Mesenchymal stem cell (in vitro differentiated cells and primary cell): ENCODE measurements around the gene MROH2A.
A peak's percentile ranks its signal among the peaks of the same experiment; 100 is the strongest.

Source experiments
- DNase-seq: peaks from one replicate; pipeline ENCODE4 v3.0.0-alpha.2; 2013
- H2AFZ ChIP-seq: one replicate; pipeline ENCODE4 v1.6.1; 2013; ENCODE audit warnings: low read depth, mild to moderate bottlenecking, control low read depth, inconsistent platforms, low read length, moderate library complexity
- H2AK5ac ChIP-seq: 2 replicates; pipeline ENCODE4 v1.6.1; 2013; ENCODE audit warnings: low read length, moderate library complexity, mild to moderate bottlenecking, inconsistent platforms; ENCODE audit not compliant: severe bottlenecking
- H2BK120ac ChIP-seq: one replicate; pipeline ENCODE4 v1.6.1; 2013; ENCODE audit warnings: low read depth, mild to moderate bottlenecking, inconsistent platforms, low read length, moderate library complexity
- H2BK12ac ChIP-seq, 2 experiments: one replicate each; pipeline ENCODE4 v1.6.1; 2013; ENCODE audit warnings: inconsistent platforms in 2 of 2, low read length in 2 of 2, mild to moderate bottlenecking in 2 of 2, moderate library complexity in 2 of 2, control low read depth in 1 of 2
- H2BK15ac ChIP-seq: one replicate; pipeline ENCODE4 v1.6.1; 2013; ENCODE audit warnings: mild to moderate bottlenecking, low read depth, inconsistent platforms; ENCODE audit not compliant: poor library complexity, severe bottlenecking
- H2BK5ac ChIP-seq: 2 replicates; pipeline ENCODE4 v1.6.1; 2013; ENCODE audit warnings: low read depth, mild to moderate bottlenecking, low read length, control low read depth, inconsistent platforms; ENCODE audit not compliant: poor library complexity, severe bottlenecking
- H3K14ac ChIP-seq, 2 experiments: one replicate each; pipeline ENCODE4 v1.6.1; 2013; ENCODE audit warnings: inconsistent platforms in 2 of 2, low read length in 2 of 2, control low read depth in 1 of 2, mild to moderate bottlenecking in 1 of 2, moderate library complexity in 1 of 2
- H3K18ac ChIP-seq, 2 experiments: one replicate each; pipeline ENCODE4 v1.6.1; 2013; ENCODE audit warnings: inconsistent platforms in 2 of 2, low read length in 2 of 2, control low read depth in 1 of 2, low read depth in 1 of 2, mild to moderate bottlenecking in 1 of 2
- H3K23ac ChIP-seq, 2 experiments: one replicate each; pipeline ENCODE4 v1.6.1; 2013; ENCODE audit warnings: inconsistent platforms in 2 of 2, low read length in 2 of 2, mild to moderate bottlenecking in 2 of 2, moderate library complexity in 2 of 2, control low read depth in 1 of 2
- H3K27ac ChIP-seq: 2 replicates; pipeline ENCODE4 v1.5.1; 2013; ENCODE audit warnings: mild to moderate bottlenecking, moderate library complexity, low read length, control low read depth, inconsistent platforms; ENCODE audit not compliant: poor library complexity, severe bottlenecking
- H3K27me3 ChIP-seq, 2 experiments: 2 replicates each; pipeline versions ENCODE4 v1.6.1 to v1.7.0; 2013; ENCODE audit warnings: low read length in 2 of 2, mild to moderate bottlenecking in 2 of 2, moderate library complexity in 2 of 2, control low read depth in 1 of 2, inconsistent platforms in 1 of 2; ENCODE audit not compliant: control insufficient read depth in 1 of 2, insufficient read depth in 1 of 2
- H3K36me3 ChIP-seq, 2 experiments: 2 replicates each; pipeline versions ENCODE4 v1.6.1 to v1.7.0; 2013; ENCODE audit warnings: low read length in 2 of 2, control low read depth in 1 of 2, inconsistent platforms in 1 of 2, low read depth in 1 of 2, mild to moderate bottlenecking in 1 of 2; ENCODE audit not compliant: insufficient read depth in 2 of 2, control insufficient read depth in 1 of 2
- H3K4ac ChIP-seq, 2 experiments: one replicate each; pipeline ENCODE4 v1.6.1; 2013; ENCODE audit warnings: inconsistent platforms in 2 of 2, low read length in 2 of 2, mild to moderate bottlenecking in 2 of 2, moderate library complexity in 2 of 2, control low read depth in 1 of 2, low read depth in 1 of 2
- H3K4me1 ChIP-seq: 2 replicates; pipeline ENCODE4 v1.6.1; 2013; ENCODE audit warnings: low read depth, low read length, control low read depth; ENCODE audit not compliant: control insufficient read depth, insufficient read depth
- H3K4me2 ChIP-seq: 2 replicates; pipeline ENCODE4 v1.6.1; 2013; ENCODE audit warnings: low read length, mild to moderate bottlenecking, inconsistent platforms; ENCODE audit not compliant: poor library complexity, severe bottlenecking
- H3K4me3 ChIP-seq, 2 experiments: 2 replicates each; pipeline versions ENCODE4 v1.5.1 to v1.7.0; 2013; ENCODE audit warnings: low read length in 2 of 2, mild to moderate bottlenecking in 2 of 2, control low read depth in 1 of 2, low read depth in 1 of 2; ENCODE audit not compliant: insufficient read depth in 1 of 2
- H3K79me1 ChIP-seq: replicated peaks from 2 replicates; pipeline ENCODE4 v1.6.1; 2013; ENCODE audit warnings: mild to moderate bottlenecking, control low read depth, low read length, inconsistent platforms; ENCODE audit not compliant: poor library complexity, severe bottlenecking
- H3K9ac ChIP-seq: 2 replicates; pipeline ENCODE4 v1.7.0; 2013; ENCODE audit warnings: mild to moderate bottlenecking, low read length, moderate library complexity
- H3K9me3 ChIP-seq: 2 replicates; pipeline ENCODE4 v1.7.0; 2013; ENCODE audit warnings: mild to moderate bottlenecking, low read length; ENCODE audit not compliant: control insufficient read depth
- H4K8ac ChIP-seq: one replicate; pipeline ENCODE4 v1.6.1; 2013; ENCODE audit warnings: inconsistent platforms, mild to moderate bottlenecking, low read length, moderate library complexity
- H4K91ac ChIP-seq: one replicate; pipeline ENCODE4 v1.6.1; 2013; ENCODE audit warnings: mild to moderate bottlenecking, low read length, inconsistent platforms
- WGBS: methylation state at CpG from one replicate; pipeline ENCODE4 v1.1.7; 2013; ENCODE audit warnings: mixed read lengths; 5-methylcytosine and 5-hydroxymethylcytosine counted together

Gene MROH2A

DNA sequence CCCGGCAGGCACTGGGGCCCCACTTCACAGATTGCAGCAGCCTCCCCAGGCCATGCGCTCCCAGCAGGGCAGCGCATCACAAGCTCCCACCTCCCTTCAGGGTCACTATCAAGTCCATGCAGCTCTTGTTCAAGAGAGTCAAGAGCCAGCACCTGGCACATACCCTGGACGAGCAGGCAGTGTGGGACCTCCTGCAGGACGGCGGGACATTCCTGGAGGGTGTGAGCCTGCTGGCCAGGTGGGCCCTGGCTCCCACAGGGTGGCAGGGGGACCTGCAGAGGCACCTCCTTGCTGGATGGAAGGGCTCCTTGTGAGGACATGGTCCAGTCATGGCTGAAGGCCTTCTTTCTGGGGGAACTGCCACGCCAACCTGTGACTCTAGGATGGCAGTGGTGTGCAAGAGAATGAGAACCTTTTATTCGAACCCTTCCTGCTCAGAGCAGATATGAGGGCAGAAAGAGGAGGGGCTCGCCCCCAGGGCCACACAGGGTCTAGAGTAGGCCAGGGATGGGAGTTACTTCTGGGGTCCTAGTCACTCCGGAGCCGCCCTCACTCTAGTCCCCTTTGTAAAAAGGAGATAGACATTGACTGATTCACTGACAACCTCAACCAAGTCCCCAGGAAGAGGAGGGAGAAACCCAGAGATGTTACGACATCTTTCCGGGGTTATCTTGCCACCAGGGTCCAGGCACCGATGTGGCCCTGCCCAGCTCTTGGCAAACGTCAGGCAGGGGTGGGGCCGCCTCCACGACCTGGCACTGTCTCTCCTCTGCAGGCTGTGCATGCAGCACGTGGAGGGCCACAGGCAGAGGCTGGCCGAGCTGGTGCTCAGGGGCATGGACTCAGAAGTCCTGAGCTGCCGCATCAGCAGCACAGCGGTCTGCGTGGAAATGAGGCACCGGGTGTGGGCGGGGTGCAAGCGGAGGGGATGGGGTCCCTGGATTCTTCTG, 44.9 kb downstream of the MROH2A start:
- Histone ChIP-seq H3K4me1 (no peaks in the 10 kb centered on the region), H3K9ac (no peak overlapping the region), H2BK12ac (no peak overlapping the region), H4K91ac (no peak overlapping the region), H3K36me3 (no peaks in the 10 kb centered on the region), H2BK120ac (no peak overlapping the region), H2AFZ (no peak overlapping the region), H3K27me3 (peaks cover 21 to 27% of the 10 kb centered on the region in 2 experiments), H3K4ac (no peak overlapping the region), H3K4me2 (no peak overlapping the region), H3K4me3 (no peak overlapping the region), H3K27ac (no peak overlapping the region), H3K18ac (no peak overlapping the region), H3K23ac (no peak overlapping the region), H4K8ac (no peak overlapping the region), H2AK5ac (no peak overlapping the region), H3K14ac (no peak overlapping the region), H3K9me3 (no peaks in the 10 kb centered on the region), H2BK15ac (no peak overlapping the region), H3K79me1 (no peaks in the 10 kb centered on the region), H2BK5ac (no peak overlapping the region)
- 85% methylated on average over 25 of the region's 25 CpGs for WGBS
- no peak for DNase-seq

DNA sequence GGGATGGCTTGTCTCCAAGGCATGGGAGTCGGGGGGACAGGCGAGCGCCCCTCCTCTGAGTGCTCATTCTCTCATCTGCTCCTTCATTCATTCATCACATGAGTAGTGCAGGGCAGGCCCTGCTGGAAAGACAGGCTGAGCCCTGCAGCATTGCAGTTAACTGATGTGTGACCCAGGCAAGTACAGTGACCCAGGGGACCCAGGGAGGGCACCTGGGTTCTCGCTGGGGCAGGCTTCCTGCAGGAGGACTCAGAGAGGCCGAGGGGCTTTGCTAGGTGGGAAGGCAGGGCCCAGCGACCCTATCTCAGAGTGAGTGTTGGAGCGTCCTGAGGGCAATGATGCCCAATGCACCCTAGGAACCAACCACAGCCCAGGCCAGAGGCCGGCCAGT, 45.6 kb downstream of the MROH2A start:
- H3K79me1 ChIP-seq: no peaks in the 10 kb centered on the region
- H3K18ac ChIP-seq: no peak overlapping the region
- H3K4ac ChIP-seq: no peak overlapping the region
- no peak overlapping the region for H2BK15ac ChIP-seq
- peaks cover 21 to 27% of the 10 kb centered on the region in 2 experiments for H3K27me3 ChIP-seq
- H2AFZ ChIP-seq: no peak overlapping the region
- H3K36me3 ChIP-seq: no peaks in the 10 kb centered on the region
- H3K27ac ChIP-seq: no peak overlapping the region
- H4K91ac ChIP-seq: no peak overlapping the region
- H3K9ac ChIP-seq: no peak overlapping the region
- H2BK12ac ChIP-seq: no peak overlapping the region
- no peak overlapping the region for H3K23ac ChIP-seq
- no peak overlapping the region for H2BK120ac ChIP-seq
- no peak for DNase-seq
- H3K4me3 ChIP-seq: no peak overlapping the region
- H2BK5ac ChIP-seq: no peak overlapping the region
- H3K9me3 ChIP-seq: no peaks in the 10 kb centered on the region
- H3K14ac ChIP-seq: no peak overlapping the region
- 81% methylated on average over 8 of the region's 8 CpGs for WGBS
- no peak overlapping the region for H4K8ac ChIP-seq
- no peak overlapping the region for H2AK5ac ChIP-seq
- H3K4me1 ChIP-seq: no peaks in the 10 kb centered on the region
- no peak overlapping the region for H3K4me2 ChIP-seq

DNA sequence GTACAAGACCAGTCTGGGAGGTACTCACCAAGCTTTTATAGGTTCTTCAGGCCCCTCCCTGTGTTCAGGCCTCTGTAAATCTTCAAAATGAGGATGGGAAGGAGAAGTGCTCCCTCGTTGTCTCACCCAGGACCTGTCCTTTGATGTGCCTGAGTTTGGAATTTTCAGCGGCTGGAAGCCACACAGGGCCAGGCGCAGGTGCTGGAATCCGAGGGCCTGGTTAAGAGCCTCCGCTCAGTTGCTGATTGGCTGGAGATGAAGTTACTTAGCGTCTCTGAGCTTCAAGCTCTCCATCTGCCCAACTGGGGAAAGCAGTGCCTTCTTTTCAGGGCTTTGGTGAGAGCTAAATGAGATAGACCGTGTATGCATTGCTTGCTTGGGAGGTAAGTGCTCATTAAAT, 46.2 kb downstream of the MROH2A start:
- no peak overlapping the region for H2BK120ac ChIP-seq
- H3K79me1 ChIP-seq: no peaks in the 10 kb centered on the region
- H3K9ac ChIP-seq: no peak overlapping the region
- H3K4me2 ChIP-seq: no peak overlapping the region
- H2BK15ac ChIP-seq: no peak overlapping the region
- DNase-seq: no peak
- H2BK12ac ChIP-seq: no peak overlapping the region
- H3K4ac ChIP-seq: no peak overlapping the region
- H4K91ac ChIP-seq: no peak overlapping the region
- no peak overlapping the region for H3K18ac ChIP-seq
- H3K4me3 ChIP-seq: no peak overlapping the region
- H4K8ac ChIP-seq: no peak overlapping the region
- H2BK5ac ChIP-seq: no peak overlapping the region
- no peaks in the 10 kb centered on the region for H3K4me1 ChIP-seq
- H3K23ac ChIP-seq: no peak overlapping the region
- H3K14ac ChIP-seq: no peak overlapping the region
- peaks cover 21 to 27% of the 10 kb centered on the region in 2 experiments for H3K27me3 ChIP-seq
- WGBS: 75% methylated on average over 7 of the region's 7 CpGs
- H2AFZ ChIP-seq: no peak overlapping the region
- H3K36me3 ChIP-seq: no peaks in the 10 kb centered on the region
- H2AK5ac ChIP-seq: no peak overlapping the region
- H3K27ac ChIP-seq: no peak overlapping the region
- no peaks in the 10 kb centered on the region for H3K9me3 ChIP-seq

DNA sequence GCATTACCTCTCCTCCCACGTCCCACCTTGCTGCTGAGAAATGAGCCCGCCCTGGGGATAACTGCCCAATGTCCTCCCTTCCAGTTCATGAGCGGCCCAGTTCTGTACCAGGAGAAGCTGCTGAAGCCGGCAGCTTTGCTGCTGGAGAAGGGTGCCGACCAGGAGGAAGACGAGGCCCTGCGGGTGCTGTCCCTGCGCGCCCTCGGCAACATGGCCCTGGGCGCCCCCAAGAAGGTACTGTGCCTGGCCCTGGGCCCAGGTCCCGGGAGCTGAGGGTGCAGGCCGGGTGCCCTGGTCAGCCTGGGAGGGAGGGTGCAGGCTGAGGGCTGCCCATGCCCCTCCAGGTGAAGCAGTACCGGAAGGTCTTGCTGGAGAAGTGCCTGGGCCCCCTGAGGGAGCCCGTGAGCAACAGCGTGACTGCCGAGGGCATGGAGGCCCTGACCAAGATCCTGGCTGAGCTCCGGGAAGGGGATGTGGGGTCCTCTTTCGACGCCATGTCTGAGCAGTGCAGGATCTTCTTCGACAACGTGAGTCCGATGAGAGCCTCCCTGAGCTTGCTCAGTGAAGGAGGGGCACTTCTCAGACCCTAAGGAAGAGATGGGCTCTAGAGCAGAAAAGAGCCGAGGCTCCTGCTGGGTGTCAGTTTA, 50.5 kb downstream of the MROH2A start:
- H4K8ac ChIP-seq: no peak overlapping the region
- H3K4ac ChIP-seq: no peak overlapping the region
- no peak overlapping the region for H2BK12ac ChIP-seq
- 88% methylated on average over 24 of the region's 24 CpGs for WGBS
- no peak for DNase-seq
- no peak overlapping the region for H3K27ac ChIP-seq
- H2BK15ac ChIP-seq: no peak overlapping the region
- no peak overlapping the region for H4K91ac ChIP-seq
- H3K36me3 ChIP-seq: no peaks in the 10 kb centered on the region
- no peak overlapping the region for H2BK120ac ChIP-seq
- no peaks in the 10 kb centered on the region for H3K9me3 ChIP-seq
- H2AK5ac ChIP-seq: no peak overlapping the region
- H3K4me3 ChIP-seq: peak overlapping the region in 1 of 2 experiments; percentile 18
- peaks cover 0 to 5% of the 10 kb centered on the region in 2 experiments for H3K27me3 ChIP-seq
- peaks cover 1% of the 10 kb centered on the region for H3K79me1 ChIP-seq
- H3K4me1 ChIP-seq: peaks cover 3% of the 10 kb centered on the region
- no peak overlapping the region for H3K23ac ChIP-seq
- no peak overlapping the region for H3K9ac ChIP-seq
- H2BK5ac ChIP-seq: no peak overlapping the region
- H3K14ac ChIP-seq: no peak overlapping the region
- no peak overlapping the region for H2AFZ ChIP-seq
- no peak overlapping the region for H3K18ac ChIP-seq
- H3K4me2 ChIP-seq: no peak overlapping the region
